OCI-LY7 (cell line): ENCODE data around the gene SKIDA1. TPM values are rescaled to one million over a fixed set of nuclear protein-coding genes. Genes with fewer than 3 reads are reported as not detected.

Experiments used
- BruUV-seq: library from RNA; stranded (reverse); fragments of 400-500 nt; replicated peaks from 2 replicates; lab custom pipeline; 2021; lab: Mats Ljungman, UMichigan
- CTCF ChIA-PET: fragments of 300-600 bp; sonication (Branson Sonifier 250); formaldehyde crosslinking; loops from one replicate; lab custom pipeline; 2022; ENCODE audit warnings: antibody characterized with exemption; ENCODE audit not compliant: unreplicated experiment; lab: Charles Lee
- POLR2A ChIA-PET: fragments of 300-600 bp; sonication (Branson Sonifier 250); formaldehyde crosslinking; loops from one replicate; lab custom pipeline; 2022; ENCODE audit warnings: antibody characterized with exemption; lab: Charles Lee
- DNase-seq: peaks from one replicate; pipeline ENCODE4 v3.0.0-alpha.2; 2015; ENCODE audit warnings: low spot score
- H2AFZ ChIP-seq: fragments of 200-600 bp; sonication (generic), shearing (Covaris generic); 2 replicates; pipeline ENCODE4 v1.6.1; 2014; ENCODE audit warnings: mild to moderate bottlenecking, antibody characterized with exemption, low read length, moderate library complexity
- H3K27ac ChIP-seq: fragments of 200-600 bp; sonication (generic); 2 replicates; pipeline ENCODE4 v1.5.1; 2014; ENCODE audit warnings: mixed run types, low read depth, mild to moderate bottlenecking, moderate library complexity, low read length, inconsistent platforms; ENCODE audit not compliant: poor library complexity, severe bottlenecking
- H3K36me3 ChIP-seq: fragments of 200-600 bp; sonication (generic); 2 replicates; pipeline ENCODE4 v1.6.1; 2014; ENCODE audit warnings: mild to moderate bottlenecking, antibody characterized with exemption, low read length, moderate library complexity, mixed read lengths; ENCODE audit not compliant: insufficient read depth
- H3K4me1 ChIP-seq: fragments of 200-600 bp; sonication (generic); 2 replicates; pipeline ENCODE4 v1.5.1; 2014; ENCODE audit warnings: mild to moderate bottlenecking, low read length; ENCODE audit not compliant: insufficient read depth, poor library complexity, severe bottlenecking
- H3K4me2 ChIP-seq: fragments of 200-600 bp; sonication (generic); 2 replicates; pipeline ENCODE4 v1.6.1; 2014; ENCODE audit warnings: mild to moderate bottlenecking, low read length
- H3K4me3 ChIP-seq: fragments of 200-600 bp; sonication (generic); 2 replicates; pipeline ENCODE4 v1.5.1; 2014; ENCODE audit warnings: mild to moderate bottlenecking, low read depth, low read length; ENCODE audit not compliant: poor library complexity, severe bottlenecking
- H3K79me2 ChIP-seq: fragments of 200-600 bp; sonication (generic); 2 replicates; pipeline ENCODE4 v1.6.1; 2016; ENCODE audit warnings: low read depth, mild to moderate bottlenecking, low read length, moderate library complexity, mixed read lengths; ENCODE audit not compliant: insufficient read depth
- H3K9me2 ChIP-seq: fragments of 200-600 bp; sonication (generic); 2 replicates; pipeline ENCODE4 v1.6.1; 2016; ENCODE audit warnings: mild to moderate bottlenecking, low read length, mixed read lengths; ENCODE audit not compliant: insufficient read depth
- H3K9me3 ChIP-seq: fragments of 200-600 bp; sonication (generic); 2 replicates; pipeline ENCODE4 v1.6.1; 2014; ENCODE audit warnings: mild to moderate bottlenecking, mixed run types, low read length, mixed read lengths
- H4K20me1 ChIP-seq: fragments of 200-600 bp; sonication (generic); 2 replicates; pipeline ENCODE4 v1.6.1; 2014; ENCODE audit warnings: mild to moderate bottlenecking, antibody characterized with exemption, low read length, moderate library complexity, mixed read lengths; ENCODE audit not compliant: insufficient read depth
- CTCF ChIP-seq: fragments of 200-600 bp; sonication (generic); conservative IDR thresholded peaks from 2 replicates; pipeline ENCODE4 v1.5.1; 2014; ENCODE audit warnings: mild to moderate bottlenecking, antibody characterized with exemption, low read length, moderate library complexity, mixed read lengths
- EZH2phosphoT487 ChIP-seq: fragments of 200-600 bp; sonication (generic); IDR thresholded peaks from 2 replicates; pipeline ENCODE4 v1.6.1; 2018; ENCODE audit warnings: low read depth, borderline replicate concordance, mild to moderate bottlenecking, mixed run types, antibody characterized with exemption, low read length, moderate library complexity, mixed read lengths
- intact Hi-C: fragments of 100-400 bp; cut with micrococcal nuclease; formaldehyde crosslinking; loops from one replicate; pipeline ENCODE4 v1.10.0; 2022; ENCODE audit not compliant: unreplicated experiment
- total RNA-seq, 2 experiments: library from RNA; depleted of rRNA in 1 of 2; stranded (reverse); fragments of >200 nt in 1 of 2; shearing (Covaris generic) in 1 of 2; gene quantifications; 2 replicates each; pipeline ENCODE4 v1.2.3, GENCODE V29; 2014 to 2022

SKIDA1 gene
- total RNA-seq, 2 experiments from 2014 or later = not detected

- Histone ChIP-seq H3K9me2 (no peaks in the 10 kb centered on the region), H2AFZ (no peak overlapping the region; the same call in 1 of the 2 replicates), H3K4me3 (peak overlapping the region; percentile 65), H3K9me3 (no peaks in the 10 kb centered on the region), H3K4me1 (peaks cover 29% of the 10 kb centered on the region), H3K4me2 (peak overlapping the region; percentile 81), H4K20me1 (no peaks in the 10 kb centered on the region), H3K27ac (no peak overlapping the region), H3K36me3 (no peaks in the 10 kb centered on the region), H3K79me2 (no peaks in the 10 kb centered on the region)
- BruUV-seq = no TSS peak
- no peak for DNase-seq
- ChIA-PET CTCF (no interaction called here), POLR2A (no interaction called here)
- TF ChIP-seq CTCF = no peak
- peak; percentile 96 for TF ChIP-seq EZH2phosphoT487
- intact Hi-C loops = no loop called here
These were observed 2.2 kb upstream of the SKIDA1 start for GRCh38 chr10:21527598-21528235.

GRCh38 chr10:21526860-21527597 is 1.5 kb upstream of the SKIDA1 start:
- H3K9me3 ChIP-seq = no peaks in the 10 kb centered on the region
- no peak; the same call in none of the 2 replicates for TF ChIP-seq EZH2phosphoT487
- TF ChIP-seq CTCF = no peak
- no peak overlapping the region for H3K27ac ChIP-seq
- no peaks in the 10 kb centered on the region for H3K36me3 ChIP-seq
- H2AFZ ChIP-seq = peak overlapping the region; percentile 97
- H3K4me1 ChIP-seq = peaks cover 26% of the 10 kb centered on the region
- peak overlapping the region; percentile 65 for H3K4me3 ChIP-seq
- POLR2A ChIA-PET = no interaction called here
- no peaks in the 10 kb centered on the region for H3K79me2 ChIP-seq
- H3K4me2 ChIP-seq = peak overlapping the region; percentile 81
- no TSS peak for BruUV-seq
- no peak for DNase-seq
- CTCF ChIA-PET = no interaction called here
- H3K9me2 ChIP-seq = no peaks in the 10 kb centered on the region
- H4K20me1 ChIP-seq = no peaks in the 10 kb centered on the region
- intact Hi-C loops = no loop called here
